Adrenal gland (tissue), 5 donors: ENCODE measurements around the gene HPF1.

Experiments used
- POLR2A ChIP-seq, 2 donors: fragments of 450-650 bp; IDR thresholded peaks; one replicate each; pipeline ENCODE4 v1.6.1; 2017; ENCODE audit warnings: antibody characterized with exemption in 2 of 2, mild to moderate bottlenecking in 2 of 2, moderate library complexity in 1 of 2
- TF ChIP-seq, protein P1 (sequence below), 6 experiments: fragments of 450-650 bp in 4 of 6; fragments of 200-600 bp in 2 of 6; sonication (generic) in 1 of 6; IDR thresholded peaks; 1 replicate in 5 of 6; 2 replicates in 1 of 6; pipeline versions ENCODE4 v1.5.1 to v1.8.0; 2016 to 2021; ENCODE audit warnings: antibody characterized with exemption in 6 of 6, mild to moderate bottlenecking in 2 of 6, moderate library complexity in 1 of 6
- donor health status: DM: no; HTN: no; CAD: no.

- TF ChIP-seq, protein P1, sequence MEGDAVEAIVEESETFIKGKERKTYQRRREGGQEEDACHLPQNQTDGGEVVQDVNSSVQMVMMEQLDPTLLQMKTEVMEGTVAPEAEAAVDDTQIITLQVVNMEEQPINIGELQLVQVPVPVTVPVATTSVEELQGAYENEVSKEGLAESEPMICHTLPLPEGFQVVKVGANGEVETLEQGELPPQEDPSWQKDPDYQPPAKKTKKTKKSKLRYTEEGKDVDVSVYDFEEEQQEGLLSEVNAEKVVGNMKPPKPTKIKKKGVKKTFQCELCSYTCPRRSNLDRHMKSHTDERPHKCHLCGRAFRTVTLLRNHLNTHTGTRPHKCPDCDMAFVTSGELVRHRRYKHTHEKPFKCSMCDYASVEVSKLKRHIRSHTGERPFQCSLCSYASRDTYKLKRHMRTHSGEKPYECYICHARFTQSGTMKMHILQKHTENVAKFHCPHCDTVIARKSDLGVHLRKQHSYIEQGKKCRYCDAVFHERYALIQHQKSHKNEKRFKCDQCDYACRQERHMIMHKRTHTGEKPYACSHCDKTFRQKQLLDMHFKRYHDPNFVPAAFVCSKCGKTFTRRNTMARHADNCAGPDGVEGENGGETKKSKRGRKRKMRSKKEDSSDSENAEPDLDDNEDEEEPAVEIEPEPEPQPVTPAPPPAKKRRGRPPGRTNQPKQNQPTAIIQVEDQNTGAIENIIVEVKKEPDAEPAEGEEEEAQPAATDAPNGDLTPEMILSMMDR (IDR thresholded peaks at IDR 0.05) = no peak
- TF ChIP-seq POLR2A (IDR thresholded peaks at IDR 0.05) = no peak
These were observed 17.0 kb upstream of the HPF1 start for GRCh38 chr4:169774466-169775445.
